WTC11 (cell line): ENCODE data around the gene TGFBR1. TPM values are rescaled to one million over a fixed set of nuclear protein-coding genes. Genes with fewer than 3 reads are reported as not detected.

Experiments used
- ATAC-seq: fragments of 200-7000 bp; cut with Tn5 transposase; 2 replicates; pipeline ENCODE4 v1.10.0; 2021; ENCODE audit warnings: mild to moderate bottlenecking, moderate library complexity
- CTCF ChIA-PET: fragments of 300-600 bp; sonication (Branson Sonifier 250); formaldehyde crosslinking; loops from one replicate; lab custom pipeline; 2021; ENCODE audit warnings: antibody characterized with exemption; lab: Charles Lee
- POLR2A ChIA-PET: fragments of 350-600 bp; sonication (Branson Sonifier 250); formaldehyde crosslinking; loops from one replicate; lab custom pipeline; 2021; ENCODE audit warnings: antibody characterized with exemption; lab: Charles Lee
- DNase-seq: peaks from one replicate; pipeline ENCODE4 v3.0.0; 2021; ENCODE audit warnings: low spot score
- H3K27ac Mint-ChIP-seq: 2 replicates; pipeline ENCODE4 v1.8.0; 2021; ENCODE audit warnings: mixed read lengths
- H3K27me3 Mint-ChIP-seq: 2 replicates; pipeline ENCODE4 v1.8.0; 2021; ENCODE audit warnings: low read depth, mild to moderate bottlenecking, moderate library complexity, mixed read lengths
- H3K36me3 Mint-ChIP-seq: 2 replicates; pipeline ENCODE4 v1.8.0; 2021; ENCODE audit warnings: mixed read lengths
- H3K4me1 Mint-ChIP-seq: 2 replicates; pipeline ENCODE4 v1.8.0; 2022; ENCODE audit warnings: mixed read lengths
- H3K4me3 Mint-ChIP-seq: 2 replicates; pipeline ENCODE4 v1.8.0; 2021; ENCODE audit warnings: mild to moderate bottlenecking, moderate library complexity, mixed read lengths
- H3K9me3 Mint-ChIP-seq: 2 replicates; pipeline ENCODE4 v1.8.0; 2021; ENCODE audit warnings: mixed read lengths
- ATF2 ChIP-seq: sonication (generic); formaldehyde crosslinking; IDR thresholded peaks from 2 replicates; pipeline ENCODE4 v1.8.1; 2022; ENCODE audit warnings: low read depth, missing genetic modification reagents, borderline replicate concordance
- CREM ChIP-seq: sonication (generic); formaldehyde crosslinking; IDR thresholded peaks from 2 replicates; pipeline ENCODE4 v1.8.1; 2022; ENCODE audit warnings: mild to moderate bottlenecking, missing genetic modification reagents, moderate library complexity
- E2F5 ChIP-seq: sonication (generic); formaldehyde crosslinking; IDR thresholded peaks from 2 replicates; pipeline ENCODE4 v1.8.1; 2022; ENCODE audit warnings: mild to moderate bottlenecking, moderate library complexity, missing genetic modification reagents
- ESRRA ChIP-seq: sonication (generic); formaldehyde crosslinking; IDR thresholded peaks from 2 replicates; pipeline ENCODE4 v1.8.1; 2022; ENCODE audit warnings: mild to moderate bottlenecking, missing genetic modification reagents, borderline replicate concordance
- FOXJ3 ChIP-seq: sonication (generic); formaldehyde crosslinking; IDR thresholded peaks from 2 replicates; pipeline ENCODE4 v1.9.0; 2021; ENCODE audit warnings: missing genetic modification reagents, mild to moderate bottlenecking, borderline replicate concordance
- FOXP1 ChIP-seq: sonication (generic); formaldehyde crosslinking; IDR thresholded peaks from 2 replicates; pipeline ENCODE4 v1.8.0; 2022; ENCODE audit warnings: missing genetic modification reagents, mild to moderate bottlenecking, moderate library complexity, borderline replicate concordance
- GABPB1 ChIP-seq: sonication (generic); formaldehyde crosslinking; IDR thresholded peaks from 2 replicates; pipeline ENCODE4 v1.8.1; 2023; ENCODE audit warnings: mild to moderate bottlenecking, missing genetic modification reagents
- HMGA2 ChIP-seq: fragments of 250-450 bp; sonication (Bioruptor Pico); IDR thresholded peaks from 2 replicates; pipeline ENCODE4 v1.4.0; 2021; ENCODE audit warnings: mild to moderate bottlenecking, moderate library complexity
- HMGXB4 ChIP-seq: sonication (generic); formaldehyde crosslinking; IDR thresholded peaks from 2 replicates; pipeline ENCODE4 v1.8.1; 2023; ENCODE audit warnings: mild to moderate bottlenecking, moderate library complexity, missing genetic modification reagents
- IRF1 ChIP-seq: sonication (generic); formaldehyde crosslinking; IDR thresholded peaks from 2 replicates; pipeline ENCODE4 v1.8.0; 2023; ENCODE audit warnings: missing genetic modification reagents
- NFATC4 ChIP-seq: fragments of 250-450 bp; sonication (Bioruptor Pico); IDR thresholded peaks from 2 replicates; pipeline ENCODE4 v1.9.0; 2021; ENCODE audit warnings: mild to moderate bottlenecking
- NFE2L1 ChIP-seq: sonication (generic); formaldehyde crosslinking; IDR thresholded peaks from 2 replicates; pipeline ENCODE4 v1.8.1; 2023; ENCODE audit warnings: missing genetic modification reagents
- SMAD4 ChIP-seq: sonication (generic); formaldehyde crosslinking; IDR thresholded peaks from 2 replicates; pipeline ENCODE4 v1.8.0; 2022; ENCODE audit warnings: mild to moderate bottlenecking, missing genetic modification reagents
- ZMAT4 ChIP-seq: fragments of 250-450 bp; sonication (Bioruptor Pico); IDR thresholded peaks from 2 replicates; pipeline ENCODE4 v1.9.0; 2021; ENCODE audit warnings: mild to moderate bottlenecking
- ZNF281 ChIP-seq: sonication (generic); formaldehyde crosslinking; IDR thresholded peaks from 2 replicates; pipeline ENCODE4 v1.8.0; 2023; ENCODE audit warnings: mild to moderate bottlenecking, missing genetic modification reagents
- ZNF317 ChIP-seq: sonication (generic); formaldehyde crosslinking; IDR thresholded peaks from 2 replicates; pipeline ENCODE4 v1.8.1; 2023; ENCODE audit warnings: low read depth, mild to moderate bottlenecking, moderate library complexity, missing genetic modification reagents, borderline replicate concordance
- ZNF423 ChIP-seq: fragments of 250-450 bp; sonication (Bioruptor Pico); IDR thresholded peaks from 2 replicates; pipeline ENCODE4 v2.1.2; 2022; ENCODE audit warnings: mild to moderate bottlenecking, moderate library complexity
- ZNF671 ChIP-seq: fragments of 250-450 bp; sonication (Bioruptor Pico); IDR thresholded peaks from 2 replicates; pipeline ENCODE4 v1.8.0; 2021; ENCODE audit warnings: mild to moderate bottlenecking
- total RNA-seq: library from RNA; stranded (reverse); gene quantifications from 3 replicates; pipeline ENCODE4 v1.2.3, GENCODE V29; 2021

TGFBR1 gene
- total RNA-seq, 1 experiment from 2014 or later: 42.4 TPM

GRCh38 chr9:99178912-99179872 lies 74.3 kb downstream of the TGFBR1 start:
- DNase-seq (no peak), ATAC-seq (no peak)
- Mint-ChIP-seq H3K9me3 (no peaks in the 10 kb centered on the region), H3K36me3 (no peaks in the 10 kb centered on the region), H3K4me1 (peaks cover 17% of the 10 kb centered on the region), H3K27me3 (no peaks in the 10 kb centered on the region; the same call in 1 of the 2 replicates), H3K27ac (no peak overlapping the region; the same call in 1 of the 2 replicates), H3K4me3 (no peak overlapping the region)
- ChIA-PET CTCF (interaction anchor here (0.6 kb wide), 1 partner anchor 661 kb away, joined by 3 read pairs; no protein-coding TSS in a partner anchor), POLR2A (no interaction called here)
- TF ChIP-seq FOXJ3 (CRISPR knock-in tag): no peak
- no peak for TF ChIP-seq ZNF317 (CRISPR knock-in tag)
- no peak for TF ChIP-seq ESRRA (CRISPR knock-in tag)
- no peak for TF ChIP-seq ATF2
- TF ChIP-seq ZNF671 (CRISPR knock-in tag): no peak
- TF ChIP-seq E2F5 (CRISPR knock-in tag): no peak
- TF ChIP-seq ZNF281 (CRISPR knock-in tag): no peak
- no peak for TF ChIP-seq CREM (CRISPR knock-in tag)
- no peak for TF ChIP-seq HMGXB4 (CRISPR knock-in tag)
- TF ChIP-seq ZMAT4: no peak
- TF ChIP-seq HMGA2: no peak
- TF ChIP-seq NFE2L1 (CRISPR knock-in tag): no peak
- TF ChIP-seq IRF1: no peak
- TF ChIP-seq SMAD4 (CRISPR knock-in tag): no peak
- TF ChIP-seq GABPB1: no peak
- no peak for TF ChIP-seq ZNF423 (CRISPR knock-in tag)
- TF ChIP-seq FOXP1 (CRISPR knock-in tag): no peak
- no peak for TF ChIP-seq NFATC4 (CRISPR knock-in tag)
